IMR-90 (cell line): ENCODE data around the gene DNAJB4. TPM values are rescaled to one million over a fixed set of nuclear protein-coding genes. Genes with fewer than 3 reads are reported as not detected.

Experiments
- ATAC-seq: fragments of 200-7000 bp; cut with Tn5 transposase; 2 replicates; pipeline ENCODE4 v1.9.1; 2020; ENCODE audit warnings: low read depth, mild to moderate bottlenecking, moderate library complexity
- BruUV-seq: library from RNA; stranded (reverse); fragments of 400-500 nt; replicated peaks from 2 replicates; lab custom pipeline; 2021; lab: Mats Ljungman, UMichigan
- CTCF ChIA-PET: fragments of 300-600 bp; formaldehyde crosslinking; extraction: SDS; loops from one replicate; lab custom pipeline; 2021; ENCODE audit warnings: antibody characterized with exemption; lab: Yijun Ruan, JAX
- POLR2A ChIA-PET: fragments of 300-600 bp; sonication (Branson Sonifier 250); formaldehyde crosslinking; loops from one replicate; lab custom pipeline; 2022; ENCODE audit warnings: antibody characterized with exemption; ENCODE audit not compliant: unreplicated experiment; lab: Charles Lee
- DNase-seq: peaks from one replicate; pipeline ENCODE4 v3.0.0; 2013
- H2AFZ ChIP-seq: replicated peaks from 2 replicates; pipeline ENCODE3; 2013; ENCODE audit warnings: low read length, mild to moderate bottlenecking; ENCODE audit not compliant: poor library complexity
- H2AK5ac ChIP-seq: 2 replicates; pipeline ENCODE4 v1.6.1; 2013; ENCODE audit warnings: low read depth, low read length, inconsistent platforms
- H2AK9ac ChIP-seq: replicated peaks from 2 replicates; pipeline ENCODE3; 2013; ENCODE audit warnings: mild to moderate bottlenecking, low read depth, low read length, moderate library complexity; ENCODE audit not compliant: poor library complexity
- H2BK120ac ChIP-seq: 2 replicates; pipeline ENCODE4 v1.6.1; 2013; ENCODE audit warnings: low read depth, low read length, inconsistent platforms
- H2BK15ac ChIP-seq: 3 replicates; pipeline ENCODE4 v1.6.1; 2013; ENCODE audit warnings: low read depth, low read length, inconsistent platforms
- H2BK20ac ChIP-seq: 2 replicates; pipeline ENCODE4 v1.6.1; 2013; ENCODE audit warnings: low read depth, mild to moderate bottlenecking, inconsistent platforms, low read length, moderate library complexity
- H2BK5ac ChIP-seq: 2 replicates; pipeline ENCODE4 v1.6.1; 2013; ENCODE audit warnings: mild to moderate bottlenecking, low read depth, low read length, inconsistent platforms; ENCODE audit not compliant: poor library complexity, severe bottlenecking
- H3K14ac ChIP-seq: replicated peaks from 2 replicates; pipeline ENCODE4 v1.6.1; 2013; ENCODE audit warnings: low read depth, low read length, inconsistent platforms
- H3K18ac ChIP-seq: 2 replicates; pipeline ENCODE4 v1.6.1; 2013; ENCODE audit warnings: low read depth, low read length, control low read depth
- H3K23ac ChIP-seq: 2 replicates; pipeline ENCODE4 v1.6.1; 2013; ENCODE audit warnings: low read depth, low read length, inconsistent platforms
- H3K27ac ChIP-seq: 2 replicates; pipeline ENCODE4 v1.5.1; 2013; ENCODE audit warnings: mild to moderate bottlenecking, control low read depth, low read length; ENCODE audit not compliant: insufficient read depth
- H3K27me3 ChIP-seq: 2 replicates; pipeline ENCODE4 v1.6.1; 2013; ENCODE audit warnings: low read length; ENCODE audit not compliant: control insufficient read depth, insufficient read depth
- H3K36me3 ChIP-seq: 2 replicates; pipeline ENCODE4 v1.6.1; 2013; ENCODE audit warnings: low read length, mixed read lengths; ENCODE audit not compliant: control insufficient read depth, insufficient read depth
- H3K4ac ChIP-seq: 2 replicates; pipeline ENCODE4 v1.6.1; 2013; ENCODE audit warnings: low read depth, low read length, inconsistent platforms
- H3K4me1 ChIP-seq: 2 replicates; pipeline ENCODE4 v1.6.1; 2013; ENCODE audit warnings: low read length, mixed read lengths; ENCODE audit not compliant: control insufficient read depth, insufficient read depth
- H3K4me2 ChIP-seq: 2 replicates; pipeline ENCODE4 v1.6.1; 2013; ENCODE audit warnings: low read depth, mild to moderate bottlenecking, control low read depth, low read length, moderate library complexity
- H3K4me3 ChIP-seq: 2 replicates; pipeline ENCODE4 v1.5.1; 2013; ENCODE audit warnings: low read depth, mild to moderate bottlenecking, control low read depth, low read length, moderate library complexity; ENCODE audit not compliant: insufficient read depth
- H3K56ac ChIP-seq: 2 replicates; pipeline ENCODE4 v1.6.1; 2013; ENCODE audit warnings: low read length, inconsistent platforms; ENCODE audit not compliant: insufficient read depth; ENCODE audit errors: extremely low read depth
- H3K79me1 ChIP-seq, 2 experiments: 2 replicates each; pipeline ENCODE4 v1.6.1; 2013; ENCODE audit warnings: low read length in 2 of 2, inconsistent platforms in 1 of 2, low read depth in 1 of 2
- H3K9ac ChIP-seq: 2 replicates; pipeline ENCODE4 v1.6.1; 2013; ENCODE audit warnings: low read depth, low read length, control low read depth
- H3K9me1 ChIP-seq: 2 replicates; pipeline ENCODE4 v1.6.1; 2013; ENCODE audit warnings: low read length, inconsistent platforms; ENCODE audit not compliant: insufficient read depth
- H3K9me3 ChIP-seq: 2 replicates; pipeline ENCODE4 v1.6.1; 2013; ENCODE audit warnings: low read length; ENCODE audit not compliant: control insufficient read depth, insufficient read depth
- H4K20me1 ChIP-seq: 2 replicates; pipeline ENCODE4 v1.6.1; 2013; ENCODE audit warnings: low read length, inconsistent platforms; ENCODE audit not compliant: insufficient read depth
- H4K5ac ChIP-seq: 2 replicates; pipeline ENCODE4 v1.6.1; 2013; ENCODE audit warnings: mild to moderate bottlenecking, low read depth, low read length, control low read depth
- H4K8ac ChIP-seq, 2 experiments: 2 replicates each; pipeline ENCODE4 v1.6.1; 2013; ENCODE audit warnings: low read depth in 2 of 2, low read length in 2 of 2, control low read depth in 1 of 2, inconsistent platforms in 1 of 2
- H4K91ac ChIP-seq: 2 replicates; pipeline ENCODE4 v1.6.1; 2013; ENCODE audit warnings: low read depth, low read length, inconsistent platforms; ENCODE audit not compliant: insufficient read depth
- CEBPB ChIP-seq: IDR thresholded peaks from 2 replicates; pipeline ENCODE4 v1.6.1; 2012; ENCODE audit warnings: low read depth, low read length, improper control_type of control experiment
- CHD1 ChIP-seq: IDR thresholded peaks from 2 replicates; pipeline ENCODE4 v1.6.1; 2012; ENCODE audit warnings: low read depth, low read length, improper control_type of control experiment
- CTCF ChIP-seq: conservative IDR thresholded peaks from 2 replicates; pipeline ENCODE4 v1.5.1; 2012; ENCODE audit warnings: mild to moderate bottlenecking, low read depth, low read length, improper control_type of control experiment
- ELK1 ChIP-seq: fragments of 150-350 bp; IDR thresholded peaks from 2 replicates; pipeline ENCODE4 v1.6.1; 2016; ENCODE audit warnings: low read depth, mild to moderate bottlenecking, low read length, moderate library complexity, borderline replicate concordance
- FOS ChIP-seq: fragments of 150-350 bp; IDR thresholded peaks from 2 replicates; pipeline ENCODE4 v1.6.1; 2016; ENCODE audit warnings: low read depth, low read length
- MAFK ChIP-seq: IDR thresholded peaks from 2 replicates; pipeline ENCODE4 v1.6.1; 2012; ENCODE audit warnings: low read depth, low read length, improper control_type of control experiment
- MXI1 ChIP-seq: IDR thresholded peaks from 2 replicates; pipeline ENCODE4 v1.6.1; 2012; ENCODE audit warnings: low read depth, mild to moderate bottlenecking, low read length, moderate library complexity, borderline replicate concordance
- NFE2L2 ChIP-seq: fragments of 150-350 bp; IDR thresholded peaks from 2 replicates; pipeline ENCODE4 v1.6.1; 2016; ENCODE audit warnings: low read depth, mild to moderate bottlenecking, low read length
- RAD21 ChIP-seq: IDR thresholded peaks from 2 replicates; pipeline ENCODE4 v1.6.1; 2012; ENCODE audit warnings: low read length, improper control_type of control experiment
- RCOR1 ChIP-seq: IDR thresholded peaks from 2 replicates; pipeline ENCODE4 v1.6.1; 2012; ENCODE audit warnings: mild to moderate bottlenecking, low read length, improper control_type of control experiment; ENCODE audit not compliant: insufficient replicate concordance
- RFX5 ChIP-seq: IDR thresholded peaks from 2 replicates; pipeline ENCODE4 v1.8.0; 2012; ENCODE audit warnings: low read depth, mild to moderate bottlenecking, low read length, moderate library complexity
- SMC3 ChIP-seq: fragments of 150-350 bp; IDR thresholded peaks from 2 replicates; pipeline ENCODE4 v1.6.1; 2016; ENCODE audit warnings: low read depth, mild to moderate bottlenecking, antibody characterized with exemption, low read length, moderate library complexity
- USF2 ChIP-seq: fragments of 150-350 bp; IDR thresholded peaks from 2 replicates; pipeline ENCODE4 v1.6.1; 2017; ENCODE audit warnings: mild to moderate bottlenecking, antibody characterized with exemption, low read length, low read depth
- WGBS, 2 experiments: methylation state at CpG; one replicate each; pipeline versions ENCODE4 v1.1.5 to v1.1.7; 2013; ENCODE audit warnings: missing lambda C conversion rate in 2 of 2; ENCODE audit not compliant: insufficient read length in 1 of 2; ENCODE audit errors: extremely low coverage in 2 of 2; 5-methylcytosine and 5-hydroxymethylcytosine counted together
- dilution Hi-C: fragments of 300-500 bp; cut with HindIII; formaldehyde crosslinking; loops from one replicate; pipeline ENCODE4 v1.14.3; 2018; ENCODE audit warnings: low sequenced_read_pairs; ENCODE audit not compliant: unreplicated experiment
- in situ Hi-C: fragments of 300-500 bp; cut with MboI; formaldehyde crosslinking; loops from 3 replicates; pipeline ENCODE4 v1.14.3; 2019; ENCODE audit warnings: low sequenced_read_pairs, inconsistent platforms, mixed read lengths
- intact Hi-C: fragments of 100-400 bp; cut with micrococcal nuclease; formaldehyde crosslinking; loops from 2 replicates; pipeline ENCODE4 v1.10.0; 2022
- polyA plus RNA-seq, 3 experiments: library from polyadenylated mRNA; depleted of rRNA; stranded (reverse); fragments of >200 nt; gene quantifications; 2 replicates each; pipeline ENCODE4 v1.2.3, GENCODE V29; 2012; ENCODE audit warnings: low replicate concordance in 1 of 3
- total RNA-seq: library from RNA; depleted of rRNA; stranded (reverse); fragments of >200 nt; gene quantifications from 2 replicates; pipeline ENCODE4 v1.2.3, GENCODE V29; 2012

The DNAJB4 gene
- total and polyA plus RNA-seq, 2 of the 4 experiments (the other 2 are of a cell fraction) = 30.6 to 31.0 TPM

- ATAC-seq (no peak), DNase-seq (no peak)
- no peak overlapping the region for H3K9ac ChIP-seq
- no peak overlapping the region for H3K4me2 ChIP-seq
- H4K91ac ChIP-seq = no peak overlapping the region
- no TSS peak for BruUV-seq
- H3K36me3 ChIP-seq = no peaks in the 10 kb centered on the region
- H3K4ac ChIP-seq = no peak overlapping the region
- H3K27ac ChIP-seq = no peak overlapping the region
- no peaks in the 10 kb centered on the region for H3K4me1 ChIP-seq
- ChIA-PET CTCF (interaction anchor here (0.6 to 1.0 kb wide), 2 partner anchors 17 to 65 kb away, joined by 3 read pairs; no protein-coding TSS in a partner anchor), POLR2A (no interaction called here)
- no peak overlapping the region for H4K8ac ChIP-seq
- no peak overlapping the region for H3K14ac ChIP-seq
- no peak overlapping the region for H3K56ac ChIP-seq
- intact Hi-C loops = no loop called here
- no peaks in the 10 kb centered on the region for H3K79me1 ChIP-seq
- no peak overlapping the region for H4K5ac ChIP-seq
- H2AK5ac ChIP-seq = no peak overlapping the region
- H2AK9ac ChIP-seq = no peak overlapping the region
- TF ChIP-seq NFE2L2 (no peak), USF2 (no peak), RFX5 (no peak), SMC3 (no peak), RAD21 (no peak), FOS (no peak), RCOR1 (no peak), CEBPB (no peak), ELK1 (no peak), CTCF (no peak), MAFK (no peak), CHD1 (no peak), MXI1 (no peak)
- peaks cover 9% of the 10 kb centered on the region for H3K27me3 ChIP-seq
- WGBS, 2 experiments = no CpG with 5 or more reads among the region's 3 CpGs
- no peak overlapping the region for H2BK5ac ChIP-seq
- H2BK120ac ChIP-seq = no peak overlapping the region
- H3K4me3 ChIP-seq = no peak overlapping the region
- H3K18ac ChIP-seq = no peak overlapping the region
- no peak overlapping the region for H2AFZ ChIP-seq
- H2BK15ac ChIP-seq = no peak overlapping the region
- H3K9me3 ChIP-seq = 0 out of 2 replicates have a peak, but pooled peaks cover 2% of the 10 kb centered on the region
- no peaks in the 10 kb centered on the region for H4K20me1 ChIP-seq
- in situ Hi-C loops = no loop called here
- no peak overlapping the region for H2BK20ac ChIP-seq
- H3K23ac ChIP-seq = no peak overlapping the region
- dilution Hi-C loops = no loop called here
- H3K9me1 ChIP-seq = no peaks in the 10 kb centered on the region
These were observed 35.8 kb downstream of the DNAJB4 start for GRCh38 chr1:78040484-78041089.
